HG03175 (cell line): ENCODE measurements around the gene BNC2.

ENCODE experiments used
- ATAC-seq: cut with Tn5 transposase; IDR thresholded peaks from one replicate; pipeline ENCODE4 v1.9.1; 2021; ENCODE audit warnings: mild to moderate bottlenecking, moderate library complexity; ENCODE audit not compliant: unreplicated experiment

The BNC2 gene

GRCh38 chr9:16637911-16638310, 232.6 kb downstream of the BNC2 start:
- ATAC-seq: no peak

GRCh38 chr9:16637218-16637617, 233.3 kb downstream of the BNC2 start:
- no peak for ATAC-seq

DNA sequence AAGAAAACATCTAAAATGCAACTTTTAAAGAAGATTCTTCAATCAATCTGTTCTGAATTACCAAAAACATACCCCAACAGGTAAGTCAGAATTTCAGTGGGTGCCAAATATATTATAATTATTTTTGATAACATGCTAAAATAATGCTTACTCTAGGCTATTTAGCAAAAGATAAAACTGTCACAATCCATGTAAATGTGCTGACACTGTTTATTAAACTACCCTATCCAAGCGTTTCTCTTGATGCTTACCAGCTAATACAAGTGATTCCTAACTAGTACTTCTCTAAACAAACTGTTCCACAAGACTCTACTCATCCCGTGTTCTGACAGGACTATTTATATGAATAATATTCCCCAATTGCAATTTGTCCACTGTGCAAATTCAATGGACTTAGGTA, 236.7 kb downstream of the BNC2 start:
- ATAC-seq: no peak

DNA sequence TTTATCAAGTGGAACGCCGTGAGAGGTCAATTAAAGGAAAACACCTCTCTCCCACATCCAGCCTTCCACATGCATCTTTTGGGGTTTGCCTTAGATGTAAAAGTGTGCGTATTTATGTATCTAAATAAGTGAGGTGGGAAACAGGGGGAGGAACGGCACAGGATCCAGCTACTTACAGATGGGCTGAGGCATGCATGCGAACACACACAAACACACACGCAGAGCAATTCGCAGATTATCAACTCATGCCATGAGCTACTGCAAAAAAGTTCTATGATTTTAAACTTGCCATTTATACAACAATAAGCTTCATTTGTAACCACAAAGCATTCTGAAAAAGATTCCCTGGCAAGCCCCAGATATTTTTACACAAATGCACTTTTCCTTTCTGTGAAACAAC, 242.1 kb downstream of the BNC2 start:
- no peak for ATAC-seq

GRCh38 chr9:16627967-16628366, 242.5 kb downstream of the BNC2 start:
- no peak for ATAC-seq

- no peak for ATAC-seq
Observed at GRCh38 chr9:16627521-16627920, 242.9 kb downstream of the BNC2 start.

DNA sequence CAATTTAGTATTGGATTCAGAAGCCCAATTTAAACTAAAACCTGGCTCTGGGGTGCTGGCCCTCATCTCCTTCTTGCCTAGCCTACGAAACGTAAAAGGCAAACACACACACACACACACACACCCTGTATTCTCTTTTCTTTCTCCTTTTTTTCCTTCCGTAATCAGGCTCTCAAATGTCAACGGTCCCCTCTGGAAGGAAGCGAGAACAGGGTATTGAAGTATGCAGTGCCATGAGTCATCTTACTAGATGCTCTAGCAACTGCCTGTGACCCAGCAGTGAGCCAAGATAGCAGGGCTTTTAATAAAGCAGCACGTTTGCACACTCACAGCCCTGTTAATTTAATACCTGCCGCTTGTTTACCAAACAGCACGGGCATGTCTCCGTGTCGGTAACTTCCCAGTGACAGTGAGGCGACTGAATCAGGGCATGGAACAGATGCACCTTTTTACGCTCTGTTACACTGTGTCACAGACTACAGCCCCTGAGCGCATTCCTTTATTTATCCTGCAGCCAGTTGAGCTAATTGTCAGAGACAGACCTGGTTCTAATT, 243.8 kb downstream of the BNC2 start:
- no peak for ATAC-seq

DNA sequence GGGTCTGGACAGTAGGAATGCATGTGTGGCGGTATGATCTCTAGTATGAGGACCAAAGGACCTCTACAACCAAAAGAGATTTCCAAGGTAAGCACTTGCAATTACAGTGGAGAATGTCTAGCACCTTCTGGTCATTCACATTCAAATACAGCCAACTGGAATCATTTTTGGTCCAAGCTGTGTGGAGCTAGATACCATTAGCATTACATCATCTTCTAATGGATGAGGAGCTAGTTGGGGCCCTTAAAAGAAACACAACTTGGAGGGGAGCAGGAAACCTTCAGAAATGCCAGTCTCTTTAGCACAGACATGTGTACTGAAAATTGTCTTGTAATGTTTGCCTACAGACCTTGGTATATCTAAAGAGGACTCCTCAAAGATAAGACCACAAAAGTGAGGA, 244.7 kb downstream of the BNC2 start:
- ATAC-seq: no peak

GRCh38 chr9:16625161-16625631, 245.3 kb downstream of the BNC2 start:
- no peak for ATAC-seq

DNA sequence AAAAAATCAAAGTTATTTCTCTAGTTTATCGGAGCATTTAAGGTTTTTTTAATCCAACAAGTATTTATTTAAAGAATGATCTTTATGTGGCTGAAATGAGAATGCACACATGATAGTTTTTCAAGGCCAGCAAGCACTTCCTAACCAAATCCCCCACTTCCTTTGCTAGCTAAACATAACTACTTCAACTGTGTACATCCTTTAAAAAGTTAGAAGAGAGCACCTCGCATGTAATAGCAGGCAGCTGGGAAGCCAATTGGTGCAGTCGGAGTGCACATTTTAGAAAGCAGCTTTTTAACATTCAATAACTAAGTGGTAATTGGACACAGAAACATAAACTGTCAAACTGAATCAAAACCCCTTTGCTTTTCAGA, 245.7 kb downstream of the BNC2 start:
- no peak for ATAC-seq

DNA sequence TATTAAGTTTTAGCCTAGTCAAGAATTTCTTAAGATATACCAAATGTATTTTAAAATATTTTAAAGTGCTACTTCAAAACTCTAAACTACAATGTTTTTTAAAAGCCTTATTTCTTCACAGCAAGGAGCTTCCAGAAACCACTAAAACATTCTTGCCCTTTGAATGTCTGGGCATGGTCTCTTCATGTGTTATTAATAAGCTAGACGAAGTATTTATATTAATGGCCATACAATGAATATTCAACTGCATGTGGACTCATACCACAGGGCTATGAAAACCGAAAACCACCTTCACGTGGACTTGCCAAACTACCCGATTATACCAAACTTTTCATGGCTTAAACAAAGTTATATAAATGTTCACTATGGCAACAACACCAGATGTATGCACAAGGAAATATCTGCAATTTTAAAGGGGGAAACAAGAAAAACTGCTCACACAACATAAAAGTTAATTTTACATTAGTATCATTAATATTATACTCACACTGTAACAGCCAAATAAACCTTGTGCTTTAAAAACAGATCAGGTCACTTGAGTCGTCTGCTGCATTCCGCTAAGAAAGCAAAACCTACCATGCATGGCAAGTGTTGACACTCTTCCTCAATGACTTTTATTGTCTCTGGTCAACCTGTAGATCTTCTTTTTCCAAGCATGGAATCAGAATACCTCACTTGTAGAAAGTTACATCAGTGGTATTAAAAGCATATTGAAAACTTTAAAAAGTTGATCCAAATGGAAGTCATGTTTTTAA, 246.3 kb downstream of the BNC2 start:
- ATAC-seq: no peak

GRCh38 chr9:16622541-16622940, 247.9 kb downstream of the BNC2 start:
- no peak for ATAC-seq

- no peak for ATAC-seq
Observed at GRCh38 chr9:16619914-16620520, 250.5 kb downstream of the BNC2 start.

DNA sequence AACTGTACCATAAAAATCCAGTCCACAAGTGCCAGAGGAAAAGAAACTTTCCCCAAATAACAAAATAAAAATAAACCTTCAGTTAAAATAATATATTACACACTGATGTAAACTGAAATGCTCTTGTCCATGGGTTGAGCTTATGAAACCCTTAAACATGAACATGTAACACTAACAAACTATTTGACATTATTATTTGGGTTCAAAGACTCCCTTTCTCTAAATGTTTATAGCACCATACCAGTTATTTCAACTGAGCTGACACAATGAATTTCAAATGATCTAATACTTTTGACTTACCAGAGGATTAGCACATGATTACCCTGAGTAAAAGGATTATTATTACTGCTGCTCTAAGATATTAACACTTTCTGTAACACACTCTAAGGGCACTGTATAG, 251.1 kb downstream of the BNC2 start:
- ATAC-seq: no peak

GRCh38 chr9:16618524-16618923, 251.9 kb downstream of the BNC2 start:
- no peak for ATAC-seq

GRCh38 chr9:16616686-16617085, 253.8 kb downstream of the BNC2 start:
- no peak for ATAC-seq

DNA sequence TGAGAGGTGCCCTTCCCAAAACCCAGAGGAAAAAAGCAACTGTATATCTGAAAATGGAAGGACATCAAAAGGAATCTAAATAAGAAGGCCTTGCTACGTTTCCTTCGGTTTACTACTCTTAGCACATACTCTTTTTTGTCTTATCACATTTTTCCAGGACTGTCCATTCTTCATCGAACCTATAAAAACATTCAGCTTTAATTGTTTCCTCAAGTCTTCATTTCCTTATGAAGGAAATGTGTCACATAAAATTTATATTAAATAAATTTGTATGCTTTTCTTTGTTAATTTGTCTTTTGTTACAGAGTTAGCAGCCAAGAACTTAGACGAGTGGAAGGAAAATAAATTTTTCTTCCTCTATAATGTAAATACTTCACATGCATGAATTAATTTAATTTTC, 255.0 kb downstream of the BNC2 start:
- no peak for ATAC-seq

DNA sequence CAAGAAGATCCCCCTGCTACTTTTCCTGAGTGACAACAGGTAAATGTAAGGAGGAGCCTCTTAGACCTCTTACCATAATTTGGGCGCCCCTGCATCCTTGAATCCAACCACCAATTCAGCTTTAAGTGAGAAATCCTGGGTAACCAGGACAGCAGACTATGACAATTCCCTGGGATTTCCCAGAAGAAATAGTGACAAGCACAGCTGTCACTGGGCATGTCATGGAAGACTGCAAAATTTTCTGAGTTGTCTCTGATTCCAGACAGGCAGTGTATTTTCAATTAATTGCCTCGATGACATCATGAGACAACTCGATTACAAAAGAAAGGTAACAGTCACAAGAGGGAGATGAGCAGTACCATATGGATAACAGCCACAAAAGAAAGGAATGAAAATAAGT, 256.9 kb downstream of the BNC2 start:
- ATAC-seq: no peak

DNA sequence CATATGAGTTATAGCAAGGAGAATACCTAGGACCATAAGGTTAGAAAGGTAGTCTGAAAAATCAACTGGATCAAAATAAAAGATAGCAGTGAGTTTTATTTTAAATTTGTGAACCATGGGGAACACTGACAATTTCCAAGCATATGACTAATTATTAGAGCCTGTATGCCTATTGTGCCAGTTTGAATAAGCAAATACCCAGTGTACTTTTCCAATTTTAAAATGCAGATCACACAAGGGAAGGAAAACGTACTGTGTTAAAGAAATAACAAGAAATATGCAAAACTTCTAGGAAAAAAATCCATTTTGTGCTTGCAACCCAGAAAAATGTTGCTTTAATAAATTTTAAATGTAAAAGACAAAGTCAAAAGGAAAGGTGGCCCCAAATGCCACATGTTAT, 257.4 kb downstream of the BNC2 start:
- no peak for ATAC-seq

GRCh38 chr9:16612627-16613026, 257.8 kb downstream of the BNC2 start:
- ATAC-seq: no peak

DNA sequence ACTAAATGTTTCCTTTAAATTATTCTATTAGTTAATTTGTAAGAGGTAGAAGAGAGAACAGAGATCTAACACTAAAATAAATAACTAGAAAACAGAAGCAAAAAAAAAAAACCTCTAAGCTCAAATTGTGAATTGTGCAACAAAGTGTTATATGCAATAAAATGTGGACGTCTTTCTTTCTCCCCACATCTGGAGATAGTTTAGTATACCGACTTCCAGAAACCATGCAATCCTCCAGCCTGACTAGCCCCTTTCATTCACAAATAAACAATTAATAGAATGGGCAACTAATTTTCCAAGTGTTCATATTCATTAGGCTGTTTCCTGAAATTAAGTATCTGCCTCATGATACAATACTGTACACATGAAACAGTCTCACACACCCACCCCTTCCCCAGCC, 258.5 kb downstream of the BNC2 start:
- no peak for ATAC-seq

DNA sequence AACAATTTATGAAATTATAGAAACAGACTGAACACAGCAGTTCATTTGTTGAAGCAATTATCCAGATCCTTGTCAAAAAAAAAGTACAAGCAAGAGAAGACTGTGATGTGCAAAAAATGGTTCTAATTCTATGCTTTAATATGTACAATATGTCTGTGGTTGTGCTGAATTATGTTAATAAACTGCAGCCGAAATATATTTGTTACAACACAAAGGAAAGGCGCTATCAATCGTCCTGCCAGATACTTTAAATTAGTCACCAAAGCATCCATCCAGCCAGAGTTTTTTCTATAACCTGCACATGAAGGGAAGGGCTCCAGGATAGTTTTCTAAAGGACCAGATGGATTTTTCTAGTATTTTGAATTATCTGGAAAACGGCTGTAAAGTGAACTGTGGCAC, 259.5 kb downstream of the BNC2 start:
- no peak for ATAC-seq
